Astrocyte (in vitro differentiated cells and primary cell): ENCODE results near the gene COL9A3.

Experiments used
- CTCF ChIP-seq: IDR thresholded peaks from 2 replicates; pipeline ENCODE4 v1.5.1; 2011; ENCODE audit warnings: low read depth, mild to moderate bottlenecking, inconsistent platforms, low read length, moderate library complexity; ENCODE audit not compliant: insufficient read depth
- EZH2 ChIP-seq: IDR thresholded peaks from 2 replicates; pipeline ENCODE4 v1.6.1; 2012; ENCODE audit warnings: mild to moderate bottlenecking, low read length, inconsistent platforms; ENCODE audit not compliant: insufficient read depth

DNA sequence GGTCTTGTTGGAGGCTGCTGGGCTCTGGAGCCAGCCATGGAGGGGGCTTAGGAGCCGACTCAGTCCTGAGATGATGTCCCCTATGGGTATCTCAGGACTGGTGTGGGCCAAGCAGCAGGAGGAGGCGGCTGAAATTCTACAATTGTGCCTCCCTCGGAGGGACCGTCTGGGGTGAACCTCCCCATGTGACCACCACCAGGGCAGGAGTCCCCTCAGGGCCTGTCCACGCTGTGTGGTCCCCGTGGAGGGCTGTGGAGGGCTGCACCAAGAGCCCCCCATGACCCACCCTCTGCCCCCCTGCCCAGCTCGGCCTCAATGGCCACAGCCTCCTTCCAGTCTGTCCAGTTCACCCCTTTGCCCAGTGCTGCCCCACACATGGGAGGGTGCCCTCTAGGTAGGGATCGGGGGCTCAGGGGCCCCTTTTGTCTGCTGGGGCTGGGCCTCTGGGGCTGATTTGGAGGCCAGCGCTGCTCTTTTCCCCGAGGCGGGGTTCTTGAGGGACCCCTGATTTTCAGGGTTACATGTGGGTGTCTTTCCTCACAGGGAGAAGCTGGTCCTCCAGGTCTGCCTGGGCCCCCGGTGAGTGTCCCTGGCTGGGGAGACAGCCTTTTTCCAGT, 1.2 kb downstream of the COL9A3 start:
- TF ChIP-seq CTCF, result no peak
- TF ChIP-seq EZH2, result no peak
